ENCODE measurements around the gene STEAP1.
"Not testable (repeated sequence)": the region's sequence is repeated elsewhere in the genome, so short reads cannot be mapped to it uniquely, and the experiment has no call there.

Gene STEAP1

DNA sequence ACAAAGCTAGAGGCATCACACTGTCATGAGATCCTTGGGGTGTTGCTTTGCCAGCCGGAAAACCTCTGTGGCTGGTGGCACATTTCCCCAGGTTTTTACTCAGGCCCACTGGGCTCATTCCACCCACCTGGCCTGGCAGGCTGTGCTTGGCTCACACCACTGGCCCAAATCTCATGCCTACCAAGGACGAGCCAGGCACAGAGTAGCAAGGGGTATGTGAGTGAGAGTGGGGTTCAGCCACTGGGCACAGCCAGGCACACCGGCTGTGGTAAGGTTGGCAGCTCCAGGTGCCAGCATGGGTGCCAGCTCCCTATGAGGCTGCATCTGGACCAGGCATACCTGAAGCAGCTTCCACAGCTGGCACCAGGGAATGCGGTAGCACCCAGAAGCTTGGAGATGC, 21.4 kb downstream of the STEAP1 start:
- no peak for DNase-seq

DNA sequence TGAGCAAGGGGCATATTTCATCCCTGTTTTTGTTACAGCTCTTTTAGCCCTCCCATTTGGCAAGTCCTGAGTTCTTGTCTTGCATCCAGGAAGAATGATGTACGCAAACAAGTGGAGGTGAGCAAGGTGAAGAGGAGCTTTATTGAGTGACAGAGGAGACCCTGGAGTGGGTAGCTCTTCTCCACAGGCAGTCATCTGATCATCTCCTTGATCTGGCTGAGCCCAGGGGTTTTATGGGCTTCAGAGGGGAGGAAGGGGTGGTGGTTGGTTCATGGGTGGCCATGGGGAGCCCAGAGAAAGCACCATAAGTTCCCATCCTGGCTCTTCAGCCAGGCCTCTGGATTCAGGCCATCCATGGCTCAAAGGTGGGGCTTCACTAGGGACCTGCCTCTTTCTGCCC, 21.9 kb downstream of the STEAP1 start:
- DNase-seq = no peak

DNA sequence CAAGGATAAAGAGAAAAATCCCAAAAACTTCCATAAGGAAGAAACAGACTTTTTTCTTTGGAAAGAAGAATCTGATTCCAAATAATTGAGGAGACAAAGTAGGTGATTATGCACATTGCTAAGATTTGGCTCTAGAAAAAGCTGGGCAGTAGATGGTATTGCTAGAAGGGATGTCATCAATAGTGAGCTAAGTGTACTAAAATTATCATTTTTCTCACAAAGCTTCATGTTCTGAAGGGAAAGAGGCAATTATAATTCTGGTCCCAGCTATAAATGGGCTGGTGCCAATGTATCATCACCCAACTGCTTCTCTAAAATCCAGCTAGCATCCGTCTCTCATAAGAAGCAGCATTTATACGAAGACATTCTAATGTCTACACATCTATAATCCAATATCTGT, 23.9 kb downstream of the STEAP1 start:
- DNase-seq = no peak

DNA sequence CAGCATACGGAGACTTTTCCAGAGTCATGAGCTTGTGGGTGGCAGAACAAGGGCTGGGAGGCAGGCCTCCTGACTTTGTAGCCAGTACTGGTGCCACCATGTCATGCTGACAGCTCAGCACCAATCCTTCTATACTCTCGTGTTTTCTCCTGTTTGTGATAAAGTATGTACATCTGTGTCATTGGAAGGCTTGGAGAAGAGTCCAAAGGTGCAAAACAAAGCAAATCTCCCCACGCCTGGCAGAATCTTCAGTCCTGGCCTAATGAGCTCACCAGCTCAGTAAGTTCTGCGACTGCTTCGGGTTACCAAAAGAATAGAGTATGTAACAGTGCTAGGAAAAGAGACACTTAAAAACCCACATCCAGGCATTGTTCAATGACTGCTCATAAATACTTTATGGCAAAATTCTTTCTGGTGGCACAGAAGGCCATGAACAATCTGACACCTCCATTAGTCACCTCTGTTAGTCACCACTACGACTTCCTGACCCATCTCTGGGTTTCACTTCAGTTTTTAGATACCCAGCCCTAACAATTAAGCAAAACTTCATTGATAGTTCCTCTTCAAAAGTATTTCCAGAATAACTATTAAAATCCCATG, 24.5 kb downstream of the STEAP1 start:
- DNase-seq = no peak

DNA sequence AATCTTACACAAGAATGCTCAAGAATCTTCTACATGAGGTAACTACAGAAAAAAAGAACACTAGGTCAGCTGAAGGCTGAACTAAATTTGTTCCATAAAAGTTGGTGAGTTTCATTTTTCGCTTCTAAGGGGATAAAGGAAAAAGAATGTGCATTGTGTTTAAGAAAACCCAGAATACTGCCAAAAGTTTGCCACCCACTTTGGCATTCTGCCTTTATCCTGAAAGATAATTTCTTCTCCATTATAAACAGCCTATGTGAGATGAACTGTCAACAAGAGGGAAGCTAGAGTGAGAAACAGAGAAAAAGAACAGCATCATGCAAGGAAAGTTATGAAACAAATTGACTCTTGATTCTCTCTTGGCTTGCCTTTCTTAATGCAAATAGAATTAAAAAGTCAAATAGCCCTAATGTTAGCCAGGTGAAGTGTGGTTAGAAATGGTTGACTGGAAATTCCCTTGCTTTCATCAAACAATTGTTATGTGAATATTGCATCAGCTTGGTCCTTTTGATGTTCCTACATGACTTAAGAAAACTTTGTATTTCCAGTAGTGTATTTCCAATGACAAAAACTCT, 25.8 kb downstream of the STEAP1 start:
- no peak for DNase-seq

DNA sequence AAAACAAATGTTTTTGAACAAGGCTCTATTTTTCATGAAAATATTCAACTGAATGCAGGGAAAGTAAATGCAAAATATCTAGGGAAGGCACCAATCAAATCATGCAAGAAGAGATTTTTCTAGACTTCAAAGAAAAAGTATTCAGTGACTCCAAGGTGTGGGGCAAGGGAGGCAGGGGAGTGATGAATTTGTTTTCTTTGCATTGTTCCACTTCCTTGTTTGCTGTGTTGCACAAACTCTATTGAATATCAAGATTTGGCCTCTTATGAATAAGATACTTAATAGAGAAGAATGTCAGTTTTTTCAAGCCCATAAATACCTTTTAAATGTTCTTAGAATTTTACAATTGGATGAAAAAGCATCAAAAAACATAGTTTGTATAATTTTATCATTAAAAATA, 26.4 kb downstream of the STEAP1 start:
- no peak for DNase-seq

DNA sequence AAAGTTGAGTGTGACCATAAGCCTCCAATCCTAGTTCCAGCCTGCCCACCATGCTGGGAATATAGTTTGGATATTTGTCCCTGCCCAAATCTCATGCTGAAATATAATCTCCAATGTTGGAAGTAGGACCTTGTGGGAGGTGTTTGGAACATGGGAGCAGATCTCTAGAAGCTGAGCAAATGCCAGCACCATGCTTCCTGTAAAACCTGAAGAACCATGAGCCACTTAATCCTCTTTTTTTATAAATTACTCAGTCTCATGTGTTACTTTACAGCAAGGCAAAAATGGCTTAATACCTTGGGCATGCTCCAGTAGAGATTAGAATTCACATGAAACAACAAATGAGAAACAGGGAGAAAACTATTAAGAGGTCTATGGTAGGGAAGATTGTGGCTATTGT, 27.2 kb downstream of the STEAP1 start:
- DNase-seq = no peak

DNA sequence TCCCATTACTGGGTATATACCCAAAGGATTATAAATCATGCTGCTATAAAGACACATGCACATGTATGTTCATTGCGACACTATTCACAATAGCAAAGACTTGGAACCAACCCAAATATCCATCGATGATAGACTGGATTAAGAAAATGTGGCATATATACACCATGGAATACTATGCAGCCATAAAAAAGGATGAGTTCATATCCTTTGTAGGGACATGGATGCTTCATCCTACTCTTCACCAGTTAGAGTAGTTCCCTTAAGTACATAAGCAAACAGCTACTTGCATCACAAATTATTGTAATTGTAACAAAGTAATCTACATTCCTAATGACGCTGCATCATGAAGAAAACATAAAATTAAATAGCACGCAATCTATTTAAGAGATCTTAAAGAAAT, 32.0 kb downstream of the STEAP1 start:
- not testable (repeated sequence) for DNase-seq

DNA sequence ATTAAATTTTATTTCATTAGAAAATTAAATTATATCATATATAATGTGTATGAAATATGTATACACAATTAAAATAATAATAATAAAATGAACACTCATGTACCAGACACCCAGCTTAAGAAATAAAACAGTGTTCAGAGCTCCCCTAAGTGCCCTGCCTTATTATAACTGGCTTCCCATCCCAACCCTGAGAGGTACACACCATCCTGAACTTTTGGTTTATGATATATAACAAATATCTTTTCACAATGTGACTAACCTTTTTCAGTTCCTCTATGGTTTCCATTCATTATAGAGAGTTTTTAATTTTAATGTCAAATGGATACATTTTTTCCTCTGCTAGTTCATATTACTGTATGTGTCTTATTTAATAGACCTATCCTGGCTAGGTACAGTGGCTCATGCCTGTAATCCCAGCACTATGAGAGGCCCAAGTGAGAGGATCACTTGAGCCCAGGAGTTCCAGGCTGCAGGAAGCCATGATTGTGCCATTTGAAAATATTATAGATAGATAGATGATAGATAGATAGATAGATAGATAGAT, 33.3 kb downstream of the STEAP1 start:
- DNase-seq = no peak

DNA sequence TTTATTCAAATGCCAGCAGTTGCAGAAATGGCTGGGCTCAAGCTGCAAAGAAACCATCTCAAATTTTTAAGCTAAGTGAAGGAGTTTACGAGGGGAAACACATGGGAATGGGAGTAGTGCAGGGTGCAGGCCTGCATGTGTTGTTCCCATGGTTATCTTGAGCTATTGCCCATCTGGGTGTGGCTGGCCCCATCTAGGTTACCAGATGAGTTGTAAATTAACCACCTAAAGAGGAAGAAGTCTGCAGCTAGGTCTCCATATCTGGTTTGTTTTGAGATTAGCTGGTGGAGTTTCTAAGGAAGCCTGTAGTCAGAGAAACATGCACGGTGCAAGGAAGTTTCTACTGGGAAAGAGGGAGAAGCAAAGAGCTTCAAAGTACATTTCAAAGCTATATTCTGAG, 34.0 kb downstream of the STEAP1 start:
- DNase-seq = no peak

DNA sequence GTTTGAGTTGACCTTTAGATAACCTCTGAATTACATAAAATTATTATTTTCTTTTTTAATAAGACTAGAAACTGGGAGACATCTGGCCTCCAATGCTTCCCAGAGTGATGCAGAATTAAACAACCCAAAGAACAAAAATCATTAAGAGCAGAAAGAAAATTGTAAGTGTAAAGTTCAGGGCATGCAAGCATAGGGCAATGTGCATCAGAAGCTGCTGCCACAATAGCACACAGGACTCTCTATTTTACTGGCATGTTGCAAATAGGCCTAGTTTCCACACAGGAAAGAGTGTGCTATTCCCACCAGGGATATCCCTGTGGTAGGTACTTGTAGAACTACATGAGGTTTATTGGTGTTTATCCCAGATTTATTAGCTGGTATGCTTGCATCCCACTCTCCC, 36.7 kb downstream of the STEAP1 start:
- DNase-seq = no peak

DNA sequence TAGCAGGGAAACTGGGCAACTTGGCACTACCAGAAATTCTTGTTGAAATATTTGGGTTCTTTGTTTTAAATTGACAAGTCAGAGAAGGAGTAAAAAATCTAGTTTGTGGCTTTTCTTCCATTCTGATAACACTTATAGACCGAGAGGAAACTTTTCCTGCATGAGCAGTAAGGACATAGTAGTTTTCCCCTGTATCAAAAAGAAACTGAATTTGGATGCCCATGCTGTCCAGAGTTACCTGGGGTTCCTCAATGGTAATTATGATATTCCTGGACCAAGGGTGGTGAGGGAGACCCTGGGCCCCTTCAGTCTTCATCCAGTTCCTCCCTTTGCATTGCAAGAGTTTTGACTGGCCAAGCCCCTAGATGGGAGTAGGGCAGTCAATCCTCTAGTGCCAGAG, 37.4 kb downstream of the STEAP1 start:
- DNase-seq = no peak

DNA sequence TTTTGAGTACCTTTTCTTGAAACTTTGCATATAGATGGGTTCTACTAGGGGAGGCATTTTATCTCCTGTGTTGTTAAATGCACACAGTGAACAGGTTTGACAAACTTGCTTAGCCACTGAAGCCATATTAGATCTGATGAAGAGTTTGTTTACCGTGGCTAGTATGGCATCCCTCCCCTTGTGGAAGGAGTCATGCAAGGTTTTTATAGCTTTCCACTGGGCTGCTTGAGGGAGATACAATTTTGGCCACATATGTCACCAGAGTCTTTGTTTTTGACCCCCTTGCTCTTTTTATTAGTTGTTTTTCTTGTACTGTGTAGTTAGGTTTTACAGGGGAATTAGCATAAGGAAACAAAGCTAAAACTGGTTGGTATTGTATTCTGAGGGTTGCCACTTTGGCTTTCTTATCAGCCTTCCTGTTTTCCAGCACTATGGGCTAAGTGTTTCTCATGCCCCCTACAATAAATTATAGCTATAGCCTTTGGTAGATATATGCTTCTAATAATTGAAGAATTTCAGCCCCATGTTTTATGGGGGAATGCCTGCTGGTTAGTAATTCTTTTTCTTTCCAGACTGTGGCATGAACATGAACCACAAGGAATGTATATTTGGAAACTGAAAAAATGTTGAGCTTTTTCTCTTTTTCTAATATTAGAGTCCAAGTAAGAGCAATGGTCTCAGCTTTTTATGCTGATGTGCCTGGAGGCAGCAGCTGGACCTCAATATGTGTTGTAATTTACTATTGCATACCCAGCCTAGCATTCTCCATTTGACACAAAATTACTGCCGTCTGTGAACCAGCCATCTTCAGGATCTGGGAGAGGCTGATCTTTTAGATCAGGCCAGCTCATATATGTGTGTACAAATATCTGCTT, 38.8 kb downstream of the STEAP1 start:
- DNase-seq = no peak

DNA sequence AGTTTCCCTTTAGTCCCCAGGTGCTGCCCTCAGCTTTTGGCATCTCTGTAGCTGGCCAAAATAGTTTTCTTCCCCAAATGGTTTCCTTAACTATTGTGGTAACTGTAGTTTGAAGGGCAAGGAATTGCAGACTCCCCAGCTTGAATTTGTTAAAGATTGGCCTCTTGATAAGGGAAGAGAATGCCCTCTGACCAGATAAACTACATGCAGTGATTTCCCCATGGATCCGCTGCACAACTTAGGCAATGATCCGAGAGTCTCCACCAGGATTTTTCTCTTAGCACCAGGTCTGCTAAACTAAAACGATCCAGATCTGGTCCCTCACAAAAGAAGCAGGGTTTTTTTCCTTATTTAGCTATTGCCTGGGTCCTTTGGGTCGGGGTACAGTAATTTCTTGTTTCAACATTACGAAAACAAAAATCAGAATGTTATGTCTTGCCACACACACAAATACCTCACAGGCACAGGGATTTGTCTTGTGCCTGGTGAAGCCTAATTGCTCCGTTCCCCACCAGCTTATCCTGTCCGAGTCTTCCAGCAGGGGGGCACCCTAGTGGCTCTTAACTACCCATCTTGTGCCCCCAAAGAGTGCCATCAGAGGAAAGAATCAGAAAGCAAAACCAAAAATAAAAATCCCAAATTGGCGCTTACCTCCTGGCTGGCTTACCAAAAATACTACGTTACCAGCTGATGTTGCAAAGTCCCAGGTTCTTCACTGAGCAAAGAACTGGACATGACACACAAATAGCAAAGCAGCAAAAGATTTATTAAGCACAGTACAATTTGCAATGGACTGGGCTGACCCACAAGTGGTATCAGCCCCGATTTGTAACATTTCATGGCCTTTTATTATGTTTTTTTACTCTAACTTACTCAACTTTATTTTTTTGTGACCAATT, 40.9 kb downstream of the STEAP1 start:
- no peak for DNase-seq

DNA sequence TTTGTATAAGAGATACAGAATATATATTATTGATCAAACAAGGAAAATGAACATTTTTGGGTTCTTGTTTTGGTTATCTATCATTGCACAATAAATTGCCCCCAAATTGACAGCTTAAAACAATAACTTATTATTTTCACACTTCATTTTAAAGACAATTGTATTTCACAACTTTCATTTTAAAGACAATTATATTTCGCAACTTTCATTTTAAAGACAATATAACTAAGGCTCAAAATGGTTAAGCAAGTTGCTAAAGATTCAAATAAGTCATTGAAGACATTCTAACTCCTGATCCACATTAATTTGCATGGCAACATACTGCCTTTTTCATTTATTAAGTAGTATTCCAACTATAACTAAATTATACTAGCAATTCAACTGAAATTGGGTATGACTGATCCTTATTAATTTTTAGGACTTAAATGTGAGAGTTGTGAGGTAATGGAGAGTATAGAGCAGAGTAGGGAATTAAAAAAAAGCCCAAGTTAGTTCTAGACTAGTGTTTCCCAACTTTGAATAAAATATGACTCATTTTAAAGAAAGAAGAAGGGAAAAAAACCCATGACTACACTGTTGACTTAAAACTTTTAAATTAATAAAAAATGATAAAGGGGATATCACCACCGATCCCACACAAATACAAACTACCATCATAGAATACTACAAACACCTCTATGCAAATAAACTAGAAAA, 47.4 kb downstream of the STEAP1 start:
- no peak for DNase-seq

DNA sequence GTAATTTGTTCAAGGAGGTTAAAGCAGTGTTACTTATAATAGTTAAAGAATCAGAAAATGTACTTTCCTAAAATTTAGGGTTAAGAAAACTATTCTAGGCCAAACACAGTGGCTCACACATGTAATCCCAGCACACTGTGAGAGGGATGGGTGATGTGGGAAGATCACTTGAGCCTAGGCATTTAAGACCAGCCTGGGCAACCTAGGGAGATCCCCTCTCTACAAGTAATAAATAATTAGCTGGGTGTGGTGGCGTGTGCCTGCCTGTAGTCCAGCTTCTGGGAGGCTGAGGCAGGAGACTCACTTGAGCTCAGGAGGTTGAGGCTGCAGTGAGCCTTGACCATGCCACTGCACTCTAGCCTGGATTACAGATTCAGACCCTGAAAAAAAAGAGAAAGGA, 53.7 kb downstream of the STEAP1 start:
- DNase-seq = no peak

DNA sequence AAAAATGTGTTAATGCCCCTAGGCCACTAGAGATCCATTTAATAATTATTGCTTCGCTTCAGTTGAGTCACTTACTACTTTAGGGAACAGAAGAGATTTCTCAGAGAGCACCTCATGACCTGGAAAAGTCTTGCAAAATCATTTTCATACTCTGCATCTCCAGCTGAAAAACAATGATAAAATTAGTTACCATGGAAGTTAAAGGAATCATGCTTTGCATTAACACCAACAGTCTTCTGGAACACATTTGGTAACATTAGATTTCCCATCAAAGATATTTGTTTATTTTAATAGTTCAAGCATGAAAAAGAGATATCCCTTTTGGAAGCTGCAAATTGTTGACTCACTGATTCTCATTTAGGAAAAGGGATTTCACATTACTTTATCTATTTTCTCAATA, 55.5 kb downstream of the STEAP1 start:
- DNase-seq = no peak

DNA sequence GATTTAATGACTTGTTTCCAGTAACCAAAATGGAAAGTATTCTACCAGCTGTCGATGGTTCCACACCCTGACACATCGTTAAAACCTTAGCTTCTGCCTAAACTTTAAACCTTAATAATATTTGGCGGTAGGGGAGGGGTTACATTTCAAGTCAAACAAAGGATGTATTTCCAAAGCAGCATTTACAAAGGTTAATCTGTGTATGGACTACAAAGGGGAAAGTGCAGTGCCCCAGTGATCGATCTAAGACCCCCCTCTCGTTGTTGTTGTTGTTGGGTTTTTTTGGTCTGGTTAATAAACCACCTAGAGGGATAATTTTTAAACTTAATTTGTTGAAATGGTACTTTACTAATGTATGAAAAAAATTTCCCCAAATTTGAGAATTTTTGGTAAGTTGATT, 56.2 kb downstream of the STEAP1 start:
- no peak for DNase-seq

DNA sequence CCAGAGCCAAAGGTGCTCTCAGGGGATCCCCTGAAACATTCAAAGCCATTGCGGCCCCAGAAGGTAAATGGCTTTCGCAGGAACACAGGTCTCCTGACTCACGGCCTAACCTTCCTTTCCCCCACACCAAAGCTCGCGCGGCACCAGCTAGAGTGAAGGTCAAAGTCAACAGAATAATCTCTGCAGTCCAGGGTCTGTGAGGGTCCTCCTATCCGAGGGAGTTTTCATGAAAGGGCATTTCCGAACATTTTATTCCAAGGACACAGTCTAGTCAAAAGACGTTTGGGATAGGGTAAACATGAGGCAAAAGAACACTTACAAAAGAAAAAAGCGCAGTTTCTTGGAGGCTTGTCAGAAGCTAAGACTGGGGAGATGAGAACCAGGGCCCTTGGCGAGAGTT, 56.7 kb downstream of the STEAP1 start:
- DNase-seq = no peak

DNA sequence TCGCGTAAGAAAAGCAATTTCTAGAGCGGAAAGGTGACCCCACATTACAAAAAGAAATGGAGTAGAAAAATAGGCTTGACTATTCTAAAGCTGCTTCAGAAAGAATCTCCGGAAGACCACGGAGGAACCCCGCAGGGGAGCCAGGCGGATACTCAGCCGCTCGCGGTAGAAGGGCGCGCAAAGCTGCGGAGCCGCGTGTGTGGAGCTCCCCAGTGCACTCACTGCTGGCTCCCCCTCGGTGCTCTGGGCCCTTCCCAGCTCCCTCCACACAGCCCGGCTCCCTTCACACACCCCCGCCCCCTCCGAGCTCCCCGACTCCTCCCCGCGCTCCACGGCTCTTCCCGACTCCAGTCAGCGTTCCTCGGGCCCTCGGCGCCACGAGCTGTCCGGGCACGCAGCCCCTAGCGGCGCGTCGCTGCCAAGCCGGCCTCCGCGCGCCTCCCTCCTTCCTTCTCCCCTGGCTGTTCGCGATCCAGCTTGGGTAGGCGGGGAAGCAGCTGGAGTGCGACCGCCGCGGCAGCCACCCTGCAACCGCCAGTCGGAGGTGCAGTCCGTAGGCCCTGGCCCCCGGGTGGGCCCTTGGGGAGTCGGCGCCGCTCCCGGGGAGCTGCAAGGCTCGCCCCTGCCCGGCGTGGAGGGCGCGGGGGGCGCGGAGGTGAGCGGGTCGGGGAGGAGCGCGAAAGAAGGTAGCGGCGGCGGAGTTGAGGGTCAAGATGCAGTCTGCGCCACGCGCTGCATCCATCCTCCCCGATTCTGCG, 57.3 kb downstream of the STEAP1 start, which contains the start of gene STEAP2:
Gene STEAP2, plus strand, starts transcription at position 350 of the 758 bp plus-strand sequence. CDS start 13,343 bp downstream, outside the sequence.
- peak; percentile 86 for DNase-seq

DNA sequence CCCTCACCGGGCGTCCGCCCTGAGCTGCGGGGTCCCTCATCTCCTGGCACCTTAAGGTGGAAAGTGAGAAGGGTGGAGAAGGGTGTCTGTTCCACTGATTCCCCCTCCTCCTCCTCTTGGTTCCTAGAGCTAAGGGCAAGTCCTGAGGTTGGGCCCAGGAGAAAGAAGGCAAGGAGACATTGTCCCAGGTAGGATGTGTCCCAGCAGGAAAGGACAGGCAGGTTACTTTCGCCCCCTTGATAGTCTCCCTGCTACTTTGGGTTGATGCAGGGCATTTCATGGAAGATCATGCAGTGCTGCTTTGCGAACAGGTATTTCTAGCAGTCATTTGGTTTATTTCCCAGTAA, 57.9 kb downstream of the STEAP1 start:
- DNase-seq = no peak

DNA sequence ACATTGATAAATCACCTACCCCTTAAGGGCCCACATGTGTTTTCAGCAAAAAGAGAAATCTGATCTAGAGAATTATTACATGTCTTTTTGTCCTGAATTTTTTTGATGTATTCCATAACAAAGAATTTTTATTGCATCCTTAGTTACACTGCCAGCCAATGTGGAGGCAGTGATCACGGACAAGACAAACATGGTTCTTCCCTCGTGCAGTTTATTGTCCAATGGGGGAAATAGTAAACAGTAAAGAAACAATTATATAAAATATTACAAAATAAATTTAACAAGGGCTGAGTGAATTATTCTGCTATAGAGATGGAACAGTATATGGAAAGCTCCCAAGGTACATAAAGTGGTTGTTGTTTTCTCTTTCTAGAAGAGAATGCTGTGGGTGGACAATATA, 59.3 kb downstream of the STEAP1 start:
- no peak for DNase-seq

Measured in NCI-H1048 (cell line).